GM21723 (cell line): ENCODE data around the gene LAMA2.
"Not testable (repeated sequence)": the region's sequence is repeated elsewhere in the genome, so short reads cannot be mapped to it uniquely, and the experiment has no call there.

ENCODE experiments used
- ATAC-seq: cut with Tn5 transposase; IDR thresholded peaks from one replicate; pipeline ENCODE4 v1.9.1; 2021; ENCODE audit warnings: mild to moderate bottlenecking, moderate library complexity; ENCODE audit not compliant: unreplicated experiment

The LAMA2 gene

DNA sequence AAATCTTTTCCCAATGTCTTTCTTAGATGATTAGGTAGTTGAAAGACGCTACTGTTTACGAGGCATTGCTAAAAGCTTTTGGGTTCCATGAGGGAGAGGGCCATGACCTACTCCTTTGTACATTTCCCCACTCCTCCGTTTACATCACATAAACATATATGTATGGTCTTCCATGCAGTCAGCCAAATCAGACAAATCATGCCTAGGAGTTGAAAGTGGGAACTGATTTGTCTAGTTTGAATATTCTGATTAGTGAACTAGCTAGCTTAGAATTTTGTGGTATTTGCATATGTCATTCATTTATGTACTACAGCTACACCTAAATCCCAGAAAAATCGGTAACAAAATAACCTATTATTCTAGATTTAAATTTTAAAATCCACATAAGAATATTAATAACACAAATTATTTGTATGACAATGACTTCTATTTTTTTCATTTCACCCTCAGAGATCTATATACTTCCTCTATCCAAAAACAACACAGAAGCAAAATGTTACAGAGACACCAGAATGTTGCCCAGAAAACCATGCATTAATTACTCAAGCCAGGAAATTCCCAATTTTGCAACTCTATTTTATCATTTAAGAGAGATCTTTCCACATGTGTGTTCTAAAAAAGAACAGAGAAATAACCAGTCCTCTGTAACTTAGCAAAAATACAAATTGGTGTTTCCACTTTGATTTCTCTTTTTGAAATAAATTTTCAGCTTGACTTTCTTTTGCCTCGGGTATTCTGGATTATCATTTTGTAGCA lies 231.9 kb downstream of the LAMA2 start:
- ATAC-seq, result no peak

DNA sequence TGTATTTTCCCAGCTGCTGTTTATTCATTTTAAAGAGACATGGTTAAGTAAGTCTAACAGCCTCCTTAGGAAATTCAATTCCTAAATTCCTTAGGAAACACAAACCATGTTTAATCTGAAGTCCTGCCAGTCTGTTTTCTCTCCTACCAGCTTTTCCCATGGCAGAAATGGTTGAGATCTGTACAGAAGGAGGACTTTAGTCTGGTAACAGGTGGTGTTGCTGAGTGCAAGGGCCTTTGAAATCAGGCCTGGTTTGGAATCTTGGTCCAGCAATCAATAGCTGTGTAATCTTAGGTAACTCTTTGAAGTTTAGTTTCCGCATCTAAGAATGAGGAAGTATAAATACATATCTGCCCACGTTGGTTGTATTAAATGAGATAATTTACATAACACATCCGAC lies 232.5 kb downstream of the LAMA2 start:
- no peak for ATAC-seq

DNA sequence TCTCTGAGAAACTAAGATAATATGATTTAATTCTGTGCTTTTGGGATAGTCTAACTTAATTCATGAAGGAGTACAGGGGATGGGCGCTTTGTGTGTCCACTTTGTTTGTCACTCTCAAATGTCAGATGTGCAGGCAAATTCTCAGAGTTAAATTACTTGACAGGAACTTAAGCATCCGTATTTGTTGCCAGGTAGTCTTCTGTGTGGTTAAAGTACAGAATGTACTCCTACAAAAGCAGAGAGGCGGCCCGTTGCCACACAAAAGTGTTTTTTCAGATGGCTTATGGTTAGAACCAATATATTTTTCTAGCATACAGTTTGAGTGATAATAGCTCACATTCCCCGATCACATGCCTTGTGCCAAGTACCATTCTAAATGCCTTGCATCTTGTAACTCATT lies 234.4 kb downstream of the LAMA2 start:
- ATAC-seq, result no peak

GRCh38 chr6:129120856-129121638 lies 238.1 kb downstream of the LAMA2 start:
- ATAC-seq, result no peak

GRCh38 chr6:129124347-129124746 lies 241.4 kb downstream of the LAMA2 start:
- ATAC-seq, result no peak

DNA sequence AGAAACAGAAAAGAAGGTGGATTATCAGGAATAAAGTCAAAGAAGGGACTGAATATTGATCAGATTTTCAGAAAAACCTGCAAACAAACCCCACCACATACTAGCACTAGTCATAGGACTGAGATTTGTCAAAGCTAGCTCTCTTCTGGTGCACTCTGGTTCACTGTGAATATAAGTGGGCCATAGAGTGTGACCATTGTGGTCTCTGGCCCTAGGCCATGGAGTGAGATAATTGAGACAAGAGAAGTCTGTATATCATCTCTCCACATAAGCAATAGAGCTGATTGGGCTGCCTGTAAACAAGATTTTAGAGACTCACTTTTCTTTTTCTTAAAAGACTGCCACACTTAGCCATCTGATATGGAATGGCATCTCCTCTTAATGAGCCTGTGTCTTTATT lies 247.2 kb downstream of the LAMA2 start:
- ATAC-seq, result no peak

- ATAC-seq, result no peak
Measured at GRCh38 chr6:129130959-129131681, 248.2 kb downstream of the LAMA2 start.

GRCh38 chr6:129133770-129134192 lies 250.8 kb downstream of the LAMA2 start:
- no peak for ATAC-seq

DNA sequence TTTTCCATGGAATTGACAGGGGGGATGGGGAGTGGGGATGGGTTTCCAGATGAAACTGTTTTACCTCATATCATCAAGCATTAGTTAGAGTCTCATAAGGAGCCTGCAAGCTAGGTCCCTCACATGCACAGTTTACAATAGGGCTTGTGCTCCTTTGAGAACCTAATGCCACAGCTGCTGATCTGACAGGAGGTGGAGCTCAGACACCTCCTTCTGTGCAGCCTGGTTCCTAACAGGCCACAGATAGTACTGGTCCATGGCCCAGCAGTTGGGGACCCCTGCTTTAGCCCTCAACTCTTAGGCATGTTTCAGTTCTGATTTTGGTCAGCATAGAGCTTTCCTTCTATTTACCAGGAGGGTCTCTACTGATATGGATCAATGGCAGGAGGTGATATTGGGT lies 251.6 kb downstream of the LAMA2 start:
- ATAC-seq, result no peak

DNA sequence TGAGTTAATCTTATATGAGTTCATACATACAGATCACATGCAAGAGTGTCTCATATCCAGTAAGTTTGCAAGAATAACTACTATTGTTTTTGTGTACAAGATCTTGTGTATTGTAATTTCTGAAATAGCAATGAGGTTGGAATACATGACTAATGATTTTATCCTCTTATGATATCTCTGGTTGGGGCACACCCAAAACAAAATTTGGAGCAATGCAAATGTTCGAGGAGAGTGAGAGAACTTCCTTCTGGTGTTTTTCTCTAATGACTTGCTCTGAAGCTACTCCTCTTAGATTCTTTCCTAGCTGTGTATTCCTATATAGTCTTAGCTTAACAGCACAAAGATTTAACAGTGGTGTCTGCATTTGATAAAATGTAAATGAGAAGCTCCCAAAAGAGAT lies 252.5 kb downstream of the LAMA2 start:
- ATAC-seq, result no peak

GRCh38 chr6:129136751-129137150 lies 253.8 kb downstream of the LAMA2 start:
- no peak for ATAC-seq

GRCh38 chr6:129138739-129139405 lies 255.9 kb downstream of the LAMA2 start:
- no peak for ATAC-seq

DNA sequence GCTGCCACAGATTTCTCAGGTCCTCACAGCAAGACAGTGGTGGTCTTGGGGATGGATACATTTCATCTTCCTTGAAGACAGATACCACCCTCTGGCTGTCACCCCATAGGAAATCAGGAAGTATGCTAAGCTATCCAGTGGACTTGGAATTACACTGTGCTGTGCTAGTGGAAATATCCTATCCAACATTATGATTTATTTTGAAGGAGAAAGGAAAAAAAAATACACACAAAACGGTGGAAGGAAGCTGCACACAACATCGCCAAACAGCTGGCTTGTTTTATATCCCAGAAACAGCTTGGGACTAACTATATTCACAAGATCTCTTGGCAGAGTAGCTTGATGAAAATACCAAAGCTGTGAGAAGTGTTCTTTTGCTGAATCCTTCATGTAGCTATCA lies 257.6 kb downstream of the LAMA2 start:
- no peak for ATAC-seq

DNA sequence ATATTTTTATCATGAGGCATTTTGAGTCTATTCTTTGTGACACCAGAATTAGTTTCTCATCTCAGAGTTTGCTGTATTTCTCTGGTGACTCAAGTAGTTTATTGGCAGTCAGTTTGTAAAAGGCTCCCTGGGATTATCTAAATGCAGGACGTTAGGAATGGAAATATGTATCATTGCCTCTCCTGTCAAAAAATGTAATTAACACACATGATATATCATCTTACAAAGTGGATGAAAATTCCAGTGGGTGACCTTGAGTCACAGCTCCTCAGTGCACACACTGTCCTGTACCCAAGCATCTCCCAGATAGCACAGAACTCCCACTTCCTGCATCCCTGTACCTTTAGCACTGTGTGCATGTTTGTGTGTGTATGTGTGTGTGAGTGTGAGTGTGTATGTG lies 258.6 kb downstream of the LAMA2 start:
- no peak for ATAC-seq

DNA sequence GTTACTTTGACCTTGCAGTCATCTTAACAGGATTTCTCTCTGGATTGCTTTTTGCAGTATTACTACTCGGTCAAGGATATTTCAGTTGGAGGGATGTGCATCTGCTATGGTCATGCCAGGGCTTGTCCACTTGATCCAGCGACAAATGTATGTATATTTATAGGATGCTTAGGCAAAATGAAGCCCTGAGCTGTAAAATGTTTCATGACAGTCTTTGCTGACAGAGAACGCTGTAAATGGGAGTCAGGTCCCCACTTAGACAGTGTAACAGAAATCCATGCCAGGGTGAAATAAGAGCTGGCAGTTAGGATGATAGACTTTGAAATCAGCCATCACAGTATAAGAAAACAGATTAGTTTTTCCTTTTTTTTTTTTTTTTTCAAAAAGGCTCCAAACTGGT lies 264.0 kb downstream of the LAMA2 start:
- ATAC-seq, result no peak

DNA sequence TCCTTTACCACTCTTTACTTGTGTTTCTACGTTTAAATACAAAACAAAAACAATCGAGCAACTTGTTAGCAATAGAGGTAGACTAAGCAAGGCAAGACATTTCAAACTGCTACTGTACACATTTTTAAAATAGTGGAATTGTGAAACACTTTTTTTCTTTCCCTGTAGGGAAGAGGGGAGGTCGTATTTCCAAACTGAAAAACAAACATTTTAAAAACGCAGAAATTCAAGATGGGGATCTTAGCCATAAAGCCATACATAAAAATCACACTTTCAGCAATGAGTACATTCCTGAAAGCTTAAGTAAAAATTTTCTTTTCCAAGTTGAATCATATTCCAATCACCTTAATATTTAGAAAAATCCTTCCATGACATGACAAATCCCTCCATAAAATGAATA lies 267.6 kb downstream of the LAMA2 start:
- ATAC-seq, result no peak

DNA sequence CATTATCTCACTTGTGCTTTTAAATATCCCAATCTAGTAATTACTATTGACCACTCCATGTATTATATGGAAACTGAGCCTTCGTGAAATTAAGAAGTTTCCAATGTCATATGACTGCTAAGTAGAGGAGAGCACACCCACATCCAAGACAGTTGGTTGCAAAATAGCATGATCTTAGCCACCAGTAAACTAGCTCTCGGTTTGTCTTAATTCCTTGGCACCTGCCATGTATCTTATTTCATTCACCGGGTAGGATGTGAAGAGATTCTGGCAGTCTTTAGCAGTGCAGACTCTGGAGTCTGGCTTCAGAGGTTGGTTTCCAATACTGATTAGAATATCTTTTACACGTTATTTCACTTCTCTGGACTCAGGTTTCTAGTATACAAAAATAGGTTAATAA lies 270.3 kb downstream of the LAMA2 start:
- ATAC-seq, result no peak

GRCh38 chr6:129159242-129159641 lies 276.3 kb downstream of the LAMA2 start:
- not testable (repeated sequence) for ATAC-seq

DNA sequence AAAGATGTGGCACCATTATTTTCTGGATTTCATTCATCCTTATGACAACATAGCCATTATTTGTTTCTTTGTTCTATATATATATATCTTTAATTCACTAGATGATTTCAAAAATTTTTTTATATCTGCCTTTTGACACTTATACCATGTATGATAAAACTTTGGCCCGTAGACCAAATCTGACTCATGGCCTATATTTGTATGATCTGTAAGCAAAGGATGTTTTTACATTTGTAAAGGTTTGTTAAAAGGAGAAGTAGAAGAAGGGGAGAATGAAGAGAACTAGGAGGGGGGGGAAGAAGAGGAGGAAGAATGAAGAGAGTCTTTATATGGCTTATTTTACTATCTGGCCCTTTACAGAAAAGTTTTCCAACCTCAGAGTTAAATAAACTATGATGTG lies 279.7 kb downstream of the LAMA2 start:
- no peak for ATAC-seq

DNA sequence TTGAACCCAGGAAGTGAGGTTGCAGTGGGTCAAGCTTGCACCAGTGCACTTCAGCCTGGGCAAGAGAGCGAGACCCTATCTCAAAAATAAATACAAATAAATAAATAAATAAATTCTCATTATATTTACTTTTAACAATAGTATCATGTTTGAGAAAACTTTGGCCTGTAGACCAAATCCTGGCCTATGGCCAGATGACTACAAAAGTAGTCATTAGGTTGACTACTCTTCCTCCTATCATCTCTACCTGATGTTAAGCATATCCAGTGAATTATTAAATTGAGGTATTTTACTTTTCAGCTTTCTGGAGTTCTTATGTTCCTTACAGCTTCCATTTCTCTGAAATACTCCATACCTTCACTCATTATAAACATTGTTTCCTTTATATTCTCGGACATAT lies 280.6 kb downstream of the LAMA2 start:
- no peak for ATAC-seq

- no peak for ATAC-seq
Measured at GRCh38 chr6:129164032-129164431, 281.1 kb downstream of the LAMA2 start.
